Activated naive CD8-positive, alpha-beta T cell treated with anti-CD3 and anti-CD28 coated beads, Interleukin-2, amount 50 U/mL, for 24 hours (primary cell): Measurements from ENCODE around the gene NTN3.

Source experiments
- ATAC-seq: fragments of 150-1000 bp; cut with Tn5 transposase; one replicate; pipeline ENCODE4 v1.10.0; 2021
- DNase-seq: peaks from one replicate; pipeline ENCODE4 v3.0.0; 2021
- H3K27ac Mint-ChIP-seq: one replicate; pipeline ENCODE4 v1.8.0; 2021; ENCODE audit warnings: mild to moderate bottlenecking, mixed read lengths
- H3K27me3 Mint-ChIP-seq: one replicate; pipeline ENCODE4 v1.8.0; 2021; ENCODE audit warnings: mixed read lengths
- H3K36me3 Mint-ChIP-seq: one replicate; pipeline ENCODE4 v1.8.0; 2021; ENCODE audit warnings: low read depth, mixed read lengths
- H3K4me1 Mint-ChIP-seq: one replicate; pipeline ENCODE4 v1.8.0; 2021; ENCODE audit warnings: mixed read lengths
- H3K4me3 Mint-ChIP-seq: one replicate; pipeline ENCODE4 v1.8.0; 2021; ENCODE audit warnings: mild to moderate bottlenecking, moderate library complexity, mixed read lengths
- H3K9me3 Mint-ChIP-seq: one replicate; pipeline ENCODE4 v1.8.0; 2021; ENCODE audit warnings: mixed read lengths

NTN3 gene

DNA sequence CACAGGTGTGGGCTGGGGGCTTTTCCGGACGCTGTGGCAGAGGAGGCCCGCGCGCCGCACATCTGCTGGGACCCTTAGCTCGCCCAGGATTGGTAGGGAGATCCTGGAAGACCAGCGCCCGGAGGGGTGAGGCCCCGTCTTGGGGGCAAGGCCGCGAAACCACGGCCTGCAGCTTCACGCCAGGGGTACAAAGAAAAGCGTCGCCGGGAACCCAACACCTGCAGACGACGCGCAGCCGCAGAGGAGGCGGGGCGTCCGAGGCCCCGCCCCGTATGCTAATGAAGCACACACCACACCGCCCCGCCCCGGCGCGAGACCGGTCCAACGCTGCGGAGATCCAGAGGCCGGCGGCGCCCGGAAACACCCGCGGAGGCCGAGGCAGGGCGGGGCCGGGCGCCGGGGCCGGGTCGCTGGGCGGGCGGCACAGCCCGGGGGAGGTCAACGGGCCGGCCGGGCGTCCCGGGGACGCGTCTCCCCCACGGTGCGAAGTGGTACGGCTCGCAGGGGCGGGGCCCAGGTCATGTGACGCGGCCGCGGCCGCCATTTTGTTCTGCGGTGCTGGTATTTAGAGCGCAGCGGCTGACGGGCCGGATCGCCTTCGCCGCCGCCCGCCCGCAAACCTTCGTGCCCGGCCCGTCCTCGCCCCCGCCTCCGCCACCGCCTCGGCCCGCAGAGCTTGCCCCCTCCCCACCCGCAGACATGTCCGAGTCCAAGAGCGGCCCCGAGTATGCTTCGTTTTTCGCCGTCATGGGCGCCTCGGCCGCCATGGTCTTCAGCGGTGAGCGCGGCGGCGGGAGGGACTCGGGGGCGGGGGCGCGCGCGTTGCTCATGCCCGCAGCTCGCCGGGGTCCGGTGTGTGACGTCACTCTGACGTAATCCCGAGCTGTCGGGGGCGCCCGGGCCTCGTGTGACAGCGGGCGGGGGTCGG is 42.6 kb downstream of the NTN3 start, which contains the start of gene ATP6V0C:
ATP6V0C (plus strand) TSS at position 548 of the 928 bp plus-strand sequence; CDS start at position 700, 152 bp downstream.
- Mint-ChIP-seq H3K36me3 (peaks cover 11% of the 10 kb centered on the region), H3K27me3 (no peaks in the 10 kb centered on the region)

DNA sequence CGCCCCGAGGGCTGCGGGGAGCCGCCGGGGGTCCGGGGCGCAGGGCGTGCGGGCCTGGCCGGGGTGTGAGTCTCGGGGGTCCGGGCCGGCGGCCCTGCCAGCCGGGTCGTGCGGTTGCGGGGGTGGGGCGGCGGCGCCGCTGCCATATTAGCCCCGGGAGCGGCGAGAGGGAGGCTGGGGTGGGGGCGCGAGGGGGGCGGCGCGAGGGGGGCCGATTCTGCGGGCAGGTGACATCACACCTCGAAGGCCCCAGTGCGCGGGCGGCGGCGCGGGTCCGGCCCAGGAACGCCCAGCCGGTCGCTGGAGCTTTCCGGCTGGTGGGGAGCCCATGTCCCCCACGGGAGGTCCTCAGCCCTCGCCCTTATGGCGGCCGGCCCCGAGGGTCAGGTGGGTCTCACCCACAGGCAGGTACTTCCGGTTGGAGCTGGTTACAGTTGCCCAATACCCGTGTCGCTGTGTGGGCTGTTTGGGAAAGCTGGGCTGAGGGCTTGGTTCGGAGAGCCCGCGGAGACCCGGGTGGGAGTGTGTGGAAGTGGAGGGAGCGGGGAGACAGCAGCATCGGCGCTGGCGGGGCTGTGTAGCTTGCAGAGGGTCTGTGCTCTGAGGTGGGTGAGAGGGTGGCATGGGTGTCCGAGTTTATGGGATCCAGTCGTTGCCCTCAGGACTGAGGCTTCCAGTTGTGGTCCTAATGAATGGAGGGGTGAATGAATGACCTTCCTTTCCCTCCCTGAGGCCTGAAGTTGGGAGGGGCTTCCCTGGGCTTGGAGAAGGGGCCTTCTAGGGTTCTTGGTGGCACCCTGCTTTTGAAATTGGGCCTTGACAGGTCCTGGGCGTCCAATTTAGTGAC is 43.5 kb downstream of the NTN3 start:
- H3K4me1 Mint-ChIP-seq: peaks cover 62% of the 10 kb centered on the region
- peaks cover 12% of the 10 kb centered on the region for H3K36me3 Mint-ChIP-seq
- no peaks in the 10 kb centered on the region for H3K27me3 Mint-ChIP-seq
- H3K4me3 Mint-ChIP-seq: peak overlapping the region; percentile 90
- ATAC-seq (peak; percentile 6), DNase-seq (peak; percentile 44)
- H3K27ac Mint-ChIP-seq: peak overlapping the region; percentile 91
- no peaks in the 10 kb centered on the region for H3K9me3 Mint-ChIP-seq

More for the DNA sequence above, 42.6 kb downstream of the NTN3 start, which contains the start of gene ATP6V0C:
- DNase-seq (peak; percentile 91), ATAC-seq (peak; percentile 76)
- Mint-ChIP-seq H3K9me3 (no peaks in the 10 kb centered on the region), H3K27ac (peak within 1 kb of the TSS; percentile 91), H3K4me3 (peak within 1 kb of the TSS; percentile 90), H3K4me1 (peaks cover 56% of the 10 kb centered on the region)

DNA sequence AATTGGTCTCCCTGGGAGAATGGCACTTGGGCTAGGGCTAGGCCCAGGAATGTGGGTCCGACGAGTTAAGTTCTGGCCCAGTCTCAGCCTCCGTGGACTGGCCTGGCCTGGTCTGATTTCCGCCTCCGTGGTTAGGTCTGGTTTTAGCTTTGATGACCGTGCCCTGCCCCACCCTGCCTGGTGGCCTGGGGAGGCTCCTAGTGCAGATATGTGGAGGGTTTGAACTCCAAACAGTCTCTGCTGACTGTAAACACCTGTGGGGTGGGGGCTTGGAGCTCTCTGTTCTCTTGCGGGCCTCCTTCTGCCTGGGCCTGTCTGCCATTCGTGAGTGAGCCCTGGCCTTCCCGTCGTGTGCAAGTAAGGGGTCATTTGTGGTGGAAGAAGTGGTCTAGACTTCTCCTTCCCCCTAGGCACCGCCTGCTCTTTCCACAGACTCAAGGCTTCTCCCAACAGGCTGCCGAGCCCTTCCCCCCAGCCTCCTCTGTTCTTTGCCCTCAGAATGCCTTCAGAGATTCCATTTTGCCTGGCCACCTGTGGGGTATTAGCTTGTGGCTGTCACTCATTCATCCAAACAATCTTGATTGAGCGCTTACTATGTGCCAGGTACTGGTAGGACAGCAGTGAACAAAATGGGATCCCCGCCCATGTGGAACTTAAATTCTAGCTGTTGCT is 44.2 kb downstream of the NTN3 start:
- no peak for DNase-seq
- no peaks in the 10 kb centered on the region for H3K27me3 Mint-ChIP-seq
- no peaks in the 10 kb centered on the region for H3K9me3 Mint-ChIP-seq
- peak overlapping the region; percentile 90 for H3K4me3 Mint-ChIP-seq
- H3K36me3 Mint-ChIP-seq: peaks cover 15% of the 10 kb centered on the region
- peak overlapping the region; percentile 91 for H3K27ac Mint-ChIP-seq
- peaks cover 61% of the 10 kb centered on the region for H3K4me1 Mint-ChIP-seq
- ATAC-seq: no peak

DNA sequence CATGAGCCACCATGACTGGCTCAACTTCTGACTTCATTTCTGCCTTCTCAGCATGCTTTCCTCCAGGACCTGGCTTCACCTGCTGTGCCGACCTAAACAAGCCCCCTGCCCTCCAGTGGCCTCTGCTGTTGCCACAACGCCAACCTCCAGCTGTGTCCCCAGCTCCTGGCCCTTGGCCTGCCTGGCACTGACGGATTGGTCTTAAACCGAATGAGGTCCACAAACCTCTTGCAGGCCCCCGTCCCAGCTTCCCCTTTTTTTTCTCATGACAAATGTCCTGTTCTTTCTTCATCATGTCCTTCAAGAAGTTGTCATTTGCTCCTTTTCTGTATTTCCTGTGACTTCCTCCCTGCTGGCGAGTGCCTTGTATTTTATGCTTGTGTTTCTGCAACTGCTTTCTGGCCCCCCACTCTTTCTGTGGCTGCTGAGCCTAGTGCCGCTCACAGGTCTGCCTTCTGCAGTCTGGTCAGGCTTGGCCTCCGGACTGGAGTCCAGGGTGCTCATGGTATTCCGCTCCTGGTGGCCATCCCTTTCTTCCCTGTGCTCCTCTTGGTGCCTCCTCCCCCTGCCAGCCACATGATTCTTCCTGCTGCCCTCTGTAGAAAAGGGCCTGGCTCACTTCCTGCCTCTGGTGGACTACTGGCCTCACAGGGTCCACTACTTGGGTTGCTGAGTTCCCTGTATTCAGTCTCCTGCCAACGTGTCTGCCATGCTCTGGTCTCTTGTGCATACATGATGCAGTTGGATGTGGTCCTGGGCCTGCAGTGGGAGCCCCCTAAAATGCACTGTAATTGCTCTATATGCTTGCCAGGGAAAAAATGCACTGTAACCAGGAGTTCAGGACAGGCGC is 45.5 kb downstream of the NTN3 start:
- Mint-ChIP-seq H3K4me1 (peaks cover 63% of the 10 kb centered on the region), H3K9me3 (no peaks in the 10 kb centered on the region), H3K36me3 (peaks cover 16% of the 10 kb centered on the region), H3K27me3 (no peaks in the 10 kb centered on the region), H3K4me3 (peak overlapping the region; percentile 90), H3K27ac (peak overlapping the region; percentile 91)
- no peak for DNase-seq
- no peak for ATAC-seq

DNA sequence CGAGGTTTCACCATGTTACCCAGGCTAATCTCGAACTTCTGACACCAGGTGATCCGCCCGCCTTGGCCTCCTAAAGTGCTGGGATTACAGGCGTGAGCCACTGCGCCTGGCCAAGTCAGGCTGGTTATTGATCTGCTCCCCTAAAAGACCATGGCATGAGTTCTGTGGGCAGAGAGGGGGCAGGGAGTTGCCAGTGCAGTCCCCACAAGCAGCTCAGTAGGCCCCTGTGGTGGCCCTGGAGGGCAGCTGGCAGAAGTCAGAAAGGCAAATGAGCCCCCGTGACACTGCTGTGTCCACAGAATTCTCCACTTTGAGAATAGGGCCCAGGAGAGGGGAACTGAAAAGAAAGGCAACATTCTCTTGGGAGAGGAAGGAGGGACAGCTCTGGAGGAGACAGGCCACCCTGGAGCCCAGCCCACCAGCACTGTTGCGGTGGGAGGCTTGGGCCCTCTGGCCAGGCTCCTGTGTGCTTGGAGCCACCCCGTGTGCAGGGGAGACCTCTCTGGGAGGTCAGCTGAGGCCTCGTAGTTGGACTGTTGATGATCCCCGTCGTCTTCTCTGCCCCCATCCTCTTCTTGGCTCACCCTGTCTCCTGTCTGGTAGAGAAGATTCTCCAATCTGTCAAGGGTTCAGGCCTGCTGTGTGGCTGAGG is 47.0 kb downstream of the NTN3 start:
- Mint-ChIP-seq H3K9me3 (no peaks in the 10 kb centered on the region), H3K4me3 (no peak overlapping the region), H3K27me3 (no peaks in the 10 kb centered on the region), H3K4me1 (peaks cover 56% of the 10 kb centered on the region), H3K36me3 (peaks cover 16% of the 10 kb centered on the region), H3K27ac (peak overlapping the region; percentile 91)
- DNase-seq (no peak), ATAC-seq (no peak)

DNA sequence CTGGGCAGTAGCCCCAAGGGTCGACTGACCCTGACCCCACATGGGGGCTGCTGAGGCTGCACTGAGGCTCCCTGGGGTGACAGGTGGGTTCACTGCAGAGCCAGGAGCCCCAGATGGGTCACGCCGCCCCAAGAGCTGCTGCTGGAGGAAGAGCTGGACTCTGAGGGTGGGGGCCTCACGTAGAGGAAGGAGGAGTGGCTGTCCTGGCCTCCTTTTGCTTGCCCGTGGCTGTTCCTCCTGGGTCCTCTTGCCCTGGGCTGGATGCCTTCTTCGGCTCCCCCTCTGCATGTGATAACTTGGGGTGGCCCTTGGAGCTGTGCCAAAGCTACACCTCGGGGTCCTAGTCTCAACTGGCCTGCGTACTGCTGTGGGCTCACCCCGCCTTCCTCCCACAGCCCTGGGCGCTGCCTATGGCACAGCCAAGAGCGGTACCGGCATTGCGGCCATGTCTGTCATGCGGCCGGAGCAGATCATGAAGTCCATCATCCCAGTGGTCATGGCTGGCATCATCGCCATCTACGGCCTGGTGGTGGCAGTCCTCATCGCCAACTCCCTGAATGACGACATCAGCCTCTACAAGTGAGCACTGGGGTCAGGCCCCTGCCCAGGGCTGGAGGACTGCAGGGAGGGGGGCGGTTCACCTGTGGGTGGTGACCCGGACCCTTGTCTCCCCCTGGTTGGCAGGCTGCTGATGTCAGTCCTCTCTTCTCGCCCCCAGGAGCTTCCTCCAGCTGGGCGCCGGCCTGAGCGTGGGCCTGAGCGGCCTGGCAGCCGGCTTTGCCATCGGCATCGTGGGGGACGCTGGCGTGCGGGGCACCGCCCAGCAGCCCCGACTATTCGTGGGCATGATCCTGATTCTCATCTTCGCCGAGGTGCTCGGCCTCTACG is 48.0 kb downstream of the NTN3 start:
- Mint-ChIP-seq H3K9me3 (no peaks in the 10 kb centered on the region), H3K27ac (peak overlapping the region; percentile 79), H3K27me3 (no peaks in the 10 kb centered on the region), H3K4me1 (peaks cover 57% of the 10 kb centered on the region), H3K36me3 (peaks cover 17% of the 10 kb centered on the region), H3K4me3 (peak overlapping the region; percentile 70)
- ATAC-seq (no peak), DNase-seq (no peak)

DNA sequence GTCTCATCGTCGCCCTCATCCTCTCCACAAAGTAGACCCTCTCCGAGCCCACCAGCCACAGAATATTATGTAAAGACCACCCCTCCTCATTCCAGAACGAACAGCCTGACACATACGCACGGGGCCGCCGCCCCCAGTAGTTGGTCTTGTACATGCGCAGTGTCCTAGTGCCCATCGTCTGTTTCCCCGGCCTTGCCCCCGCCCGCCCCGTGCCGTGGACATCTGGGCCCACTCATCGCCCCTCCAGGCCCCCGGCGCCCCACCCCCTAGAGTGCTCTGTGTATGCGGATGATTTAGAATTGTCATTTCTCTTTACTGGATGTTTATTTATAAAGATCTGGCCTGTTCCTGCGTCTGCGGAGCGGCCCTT is 48.6 kb downstream of the NTN3 start:
- Mint-ChIP-seq H3K4me1 (peaks cover 55% of the 10 kb centered on the region), H3K9me3 (no peaks in the 10 kb centered on the region), H3K4me3 (peak overlapping the region; percentile 70)

DNA sequence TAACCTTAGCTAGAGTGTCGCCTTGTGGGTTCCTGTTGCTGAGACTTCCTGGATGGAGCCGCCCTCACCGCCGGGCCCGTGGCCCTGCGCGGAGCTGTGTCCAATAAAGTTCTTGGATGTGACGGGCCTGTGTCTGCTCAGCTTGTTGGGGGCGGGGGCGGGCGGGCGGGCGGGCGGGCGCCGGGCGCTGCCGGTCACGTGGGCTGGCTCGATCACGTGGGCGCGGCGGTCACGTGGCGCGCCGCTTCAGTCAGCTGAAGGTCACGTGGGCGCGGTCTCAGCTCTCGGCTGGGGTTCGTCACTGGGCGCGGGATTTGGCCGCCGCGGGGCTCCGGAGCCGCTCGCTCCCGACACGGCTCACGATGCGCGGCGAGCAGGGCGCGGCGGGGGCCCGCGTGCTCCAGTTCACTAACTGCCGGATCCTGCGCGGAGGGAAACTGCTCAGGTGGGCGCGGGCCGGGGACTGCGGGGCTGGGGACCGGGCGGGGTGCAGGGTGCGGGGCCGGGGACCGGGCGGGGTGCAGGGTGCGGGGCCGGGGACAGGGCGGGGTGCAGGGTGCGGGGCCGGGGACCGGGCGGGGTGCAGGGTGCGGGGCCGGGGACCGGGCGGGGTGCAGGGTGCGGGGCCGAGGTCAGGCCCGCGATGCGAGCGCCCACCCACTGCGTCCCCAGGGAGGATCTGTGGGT is 49.1 kb downstream of the NTN3 start, which contains the start of gene AMDHD2:
AMDHD2 (plus strand) TSS at position 275 of the 687 bp plus-strand sequence; CDS start at position 363, 88 bp downstream.
- Mint-ChIP-seq H3K4me3 (peak within 1 kb of the TSS; percentile 79), H3K4me1 (peaks cover 50% of the 10 kb centered on the region), H3K9me3 (no peaks in the 10 kb centered on the region), H3K36me3 (peaks cover 24% of the 10 kb centered on the region), H3K27me3 (no peaks in the 10 kb centered on the region), H3K27ac (peak within 1 kb of the TSS; percentile 89)
- ATAC-seq (peak; percentile 67), DNase-seq (peak; percentile 92)

More for the DNA sequence above, 48.6 kb downstream of the NTN3 start:
- DNase-seq (no peak), ATAC-seq (no peak)
- H3K36me3 Mint-ChIP-seq: peaks cover 22% of the 10 kb centered on the region
- H3K27me3 Mint-ChIP-seq: no peaks in the 10 kb centered on the region
- H3K27ac Mint-ChIP-seq: peak overlapping the region; percentile 79

DNA sequence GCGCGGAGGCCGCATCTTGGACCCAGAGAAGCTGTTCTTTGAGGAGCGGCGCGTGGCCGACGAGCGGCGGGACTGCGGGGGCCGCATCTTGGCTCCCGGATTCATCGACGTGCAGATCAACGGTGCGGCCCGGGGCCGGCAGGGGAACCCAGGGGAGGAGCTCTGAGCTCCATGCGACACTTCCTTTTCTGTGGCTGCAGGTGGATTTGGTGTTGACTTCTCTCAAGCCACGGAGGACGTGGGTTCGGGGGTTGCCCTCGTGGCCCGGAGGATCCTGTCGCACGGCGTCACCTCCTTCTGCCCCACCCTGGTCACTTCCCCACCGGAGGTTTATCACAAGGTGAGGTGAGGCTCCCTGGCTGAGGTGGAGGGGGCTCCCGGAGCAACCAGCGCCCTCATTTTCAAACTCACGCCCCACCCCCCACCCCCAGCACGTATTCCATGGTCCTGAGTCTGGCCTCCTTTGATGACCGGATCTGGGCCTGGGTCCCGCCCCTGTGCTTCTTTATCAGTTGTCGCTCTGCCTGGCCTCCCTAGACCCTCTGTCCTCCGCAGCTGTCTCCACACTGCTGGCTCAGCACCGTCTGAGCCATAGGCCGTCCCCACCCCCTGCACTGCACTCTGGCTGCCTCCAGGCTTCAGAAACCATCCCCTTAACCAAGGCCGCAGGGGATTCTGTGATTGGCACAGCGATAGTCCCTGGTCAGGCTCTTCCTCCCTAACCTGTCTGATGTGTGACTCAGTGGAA is 49.9 kb downstream of the NTN3 start:
- no peaks in the 10 kb centered on the region for H3K9me3 Mint-ChIP-seq
- DNase-seq (peak; percentile 56), ATAC-seq (peak; percentile 41)
- H3K27ac Mint-ChIP-seq: peak overlapping the region; percentile 89
- H3K27me3 Mint-ChIP-seq: no peaks in the 10 kb centered on the region
- H3K4me1 Mint-ChIP-seq: peaks cover 43% of the 10 kb centered on the region
- peaks cover 21% of the 10 kb centered on the region for H3K36me3 Mint-ChIP-seq
- H3K4me3 Mint-ChIP-seq: peak overlapping the region; percentile 79
